SK-N-SH (cell line): ENCODE results near the gene CMTM1.

Experiments used
- CHD2 ChIP-seq: fragments of 150-350 bp; IDR thresholded peaks from 2 replicates; pipeline ENCODE4 v1.6.1; 2018; ENCODE audit warnings: low read length; ENCODE audit not compliant: partially characterized antibody
- CTCF ChIP-seq: fragments of 200-600 bp; sonication (generic); IDR thresholded peaks from 2 replicates; pipeline ENCODE4 v1.6.1; 2017; ENCODE audit warnings: antibody characterized with exemption, mild to moderate bottlenecking, moderate library complexity
- GABPA ChIP-seq: IDR thresholded peaks from 2 replicates; pipeline ENCODE4 v1.4.0; 2012; ENCODE audit warnings: low read depth, mild to moderate bottlenecking
- MAX ChIP-seq: IDR thresholded peaks from 2 replicates; pipeline ENCODE4 v1.4.0; 2012; ENCODE audit warnings: low read depth
- MEF2A ChIP-seq: IDR thresholded peaks from 2 replicates; pipeline ENCODE4 v1.4.0; 2012; ENCODE audit warnings: low read depth, borderline replicate concordance
- MXI1 ChIP-seq: IDR thresholded peaks from 2 replicates; pipeline ENCODE4 v1.6.1; 2012; ENCODE audit warnings: mild to moderate bottlenecking, low read depth, low read length, improper control_type of control experiment
- NFIC ChIP-seq: IDR thresholded peaks from 2 replicates; pipeline ENCODE4 v1.4.0; 2012; ENCODE audit warnings: borderline replicate concordance
- PBX3 ChIP-seq: IDR thresholded peaks from 2 replicates; pipeline ENCODE4; 2012
- POLR2AphosphoS5 ChIP-seq: IDR thresholded peaks from 2 replicates; pipeline ENCODE4 v1.6.1; 2012; ENCODE audit warnings: low read depth, low read length
- RAD21 ChIP-seq: IDR thresholded peaks from 2 replicates; pipeline ENCODE4 v1.6.1; 2012; ENCODE audit warnings: mild to moderate bottlenecking, low read length
- REST ChIP-seq: IDR thresholded peaks from 2 replicates; pipeline ENCODE4 v1.6.1; 2012; ENCODE audit warnings: mild to moderate bottlenecking, low read depth, low read length, moderate library complexity
- SIN3A ChIP-seq: IDR thresholded peaks from 2 replicates; pipeline ENCODE4 v1.6.1; 2012; ENCODE audit warnings: low read depth, mild to moderate bottlenecking, low read length, moderate library complexity, borderline replicate concordance
- SMC3 ChIP-seq: IDR thresholded peaks from 2 replicates; pipeline ENCODE4 v1.6.1; 2012; ENCODE audit warnings: low read depth, low read length, improper control_type of control experiment
- YY1 ChIP-seq: IDR thresholded peaks from 2 replicates; pipeline ENCODE4 v1.4.0; 2012; ENCODE audit warnings: low read depth, mild to moderate bottlenecking

- TF ChIP-seq CTCF (no peak), PBX3 (no peak), SMC3 (no peak), GABPA (no peak), REST (no peak), MXI1 (no peak), POLR2AphosphoS5 (no peak), RAD21 (no peak), SIN3A (no peak), MEF2A (no peak), NFIC (no peak), MAX (no peak), CHD2 (no peak), YY1 (no peak)
These were observed 27.3 kb upstream of the CMTM1 start for GRCh38 chr16:66538910-66539309.
